Panc1 (cell line): ENCODE measurements around the gene ZNF469. TPM values are rescaled to one million over a fixed set of nuclear protein-coding genes. Genes with fewer than 3 reads are reported as not detected.

Experiments used
- ATAC-seq: fragments of 200-7000 bp; cut with Tn5 transposase; 2 replicates; pipeline ENCODE4 v1.9.1; 2020; ENCODE audit warnings: mild to moderate bottlenecking, moderate library complexity
- BruUV-seq: library from RNA; stranded (reverse); fragments of 400-500 nt; replicated peaks from 2 replicates; lab custom pipeline; 2021; lab: Mats Ljungman, UMichigan
- CTCF ChIA-PET: fragments of 300-600 bp; sonication (Branson Sonifier 250); formaldehyde crosslinking; loops from one replicate; lab custom pipeline; 2022; ENCODE audit warnings: antibody characterized with exemption; lab: Charles Lee
- POLR2A ChIA-PET: fragments of 300-600 bp; sonication (Branson Sonifier 250); formaldehyde crosslinking; loops from one replicate; lab custom pipeline; 2022; ENCODE audit warnings: antibody characterized with exemption; lab: Charles Lee
- DNase-seq: peaks from one replicate; pipeline ENCODE4 v3.0.0-alpha.2; 2010; ENCODE audit warnings: low read depth, low spot score
- H3K27ac ChIP-seq: 2 replicates; pipeline ENCODE4 v1.5.1; 2011; ENCODE audit warnings: mild to moderate bottlenecking, low read length, inconsistent platforms
- H3K27me3 ChIP-seq: fragments of 200-500 bp; sonication (Bioruptor generic); 2 replicates; pipeline ENCODE4 v1.6.0; 2014; ENCODE audit warnings: low read length, inconsistent platforms; ENCODE audit not compliant: control insufficient read depth, insufficient read depth
- H3K36me3 ChIP-seq: fragments of 200-500 bp; sonication (Bioruptor generic); 2 replicates; pipeline ENCODE4 v1.5.1; 2014; ENCODE audit warnings: inconsistent platforms, mild to moderate bottlenecking, low read length, moderate library complexity; ENCODE audit not compliant: control insufficient read depth, insufficient read depth
- H3K4me1 ChIP-seq: 2 replicates; pipeline ENCODE4 v1.5.1; 2011; ENCODE audit warnings: inconsistent platforms, mild to moderate bottlenecking, low read length, moderate library complexity; ENCODE audit not compliant: control insufficient read depth, insufficient read depth
- H3K4me3 ChIP-seq, 2 experiments: 2 replicates each; pipeline ENCODE4 v1.5.1; 2011 to 2012; ENCODE audit warnings: low read depth in 2 of 2, low read length in 2 of 2, mild to moderate bottlenecking in 2 of 2, inconsistent platforms in 1 of 2, moderate library complexity in 1 of 2
- H3K9me3 ChIP-seq: fragments of 200-500 bp; sonication (Bioruptor generic); 2 replicates; pipeline ENCODE4 v1.5.1; 2014; ENCODE audit warnings: low read depth, mild to moderate bottlenecking, inconsistent platforms, low read length, moderate library complexity; ENCODE audit not compliant: control insufficient read depth, insufficient read depth
- POLR2AphosphoS5 ChIP-seq: IDR thresholded peaks from 2 replicates; pipeline ENCODE4 v1.6.1; 2012; ENCODE audit warnings: mild to moderate bottlenecking, low read depth, low read length, moderate library complexity
- REST ChIP-seq, 2 experiments: IDR thresholded peaks; 2 replicates each; pipeline ENCODE4 v1.6.1; 2011 to 2012; ENCODE audit warnings: low read depth in 2 of 2, control low read depth in 1 of 2, low read length in 1 of 2, mild to moderate bottlenecking in 1 of 2, moderate library complexity in 1 of 2; ENCODE audit not compliant: insufficient read depth in 1 of 2
- SIN3A ChIP-seq: IDR thresholded peaks from 2 replicates; pipeline ENCODE4 v1.6.1; 2012; ENCODE audit warnings: low read depth, mild to moderate bottlenecking, low read length, moderate library complexity, borderline replicate concordance; ENCODE audit not compliant: insufficient read depth
- in situ Hi-C: cut with HindIII; loops from 2 replicates; pipeline ENCODE4 v1.10.0; 2016; ENCODE audit warnings: low sequenced_read_pairs, low pct_unique_long_range_greater_than_20kb
- intact Hi-C: fragments of 100-400 bp; cut with micrococcal nuclease; formaldehyde crosslinking; loops from one replicate; pipeline ENCODE4 v1.10.0; 2022; ENCODE audit not compliant: unreplicated experiment
- total RNA-seq: library from RNA; stranded (reverse); gene quantifications from one replicate; pipeline ENCODE4 v1.2.1, GENCODE V29; 2021; ENCODE audit not compliant: unreplicated experiment

Gene ZNF469
- total RNA-seq, 1 experiment from 2014 or later, result 1.3 TPM

GRCh38 chr16:88345721-88346560, 36.8 kb upstream of the ZNF469 start:
- ChIA-PET POLR2A (no interaction called here), CTCF (no interaction called here)
- Histone ChIP-seq H3K4me3 (no peak overlapping the region), H3K27me3 (no peaks in the 10 kb centered on the region), H3K9me3 (no peaks in the 10 kb centered on the region), H3K36me3 (no peaks in the 10 kb centered on the region), H3K27ac (no peak overlapping the region), H3K4me1 (no peaks in the 10 kb centered on the region)
- in situ Hi-C loops (no loop called here), intact Hi-C loops (no loop called here)
- no TSS peak for BruUV-seq
- no peak for DNase-seq
- TF ChIP-seq REST (IDR thresholded peaks at IDR 0.05; ENCODE audit: insufficient read depth in 1 of 2, low read depth in 2 of 2, low read length in 1 of 2), result no peak
- ATAC-seq, result no peak

DNA sequence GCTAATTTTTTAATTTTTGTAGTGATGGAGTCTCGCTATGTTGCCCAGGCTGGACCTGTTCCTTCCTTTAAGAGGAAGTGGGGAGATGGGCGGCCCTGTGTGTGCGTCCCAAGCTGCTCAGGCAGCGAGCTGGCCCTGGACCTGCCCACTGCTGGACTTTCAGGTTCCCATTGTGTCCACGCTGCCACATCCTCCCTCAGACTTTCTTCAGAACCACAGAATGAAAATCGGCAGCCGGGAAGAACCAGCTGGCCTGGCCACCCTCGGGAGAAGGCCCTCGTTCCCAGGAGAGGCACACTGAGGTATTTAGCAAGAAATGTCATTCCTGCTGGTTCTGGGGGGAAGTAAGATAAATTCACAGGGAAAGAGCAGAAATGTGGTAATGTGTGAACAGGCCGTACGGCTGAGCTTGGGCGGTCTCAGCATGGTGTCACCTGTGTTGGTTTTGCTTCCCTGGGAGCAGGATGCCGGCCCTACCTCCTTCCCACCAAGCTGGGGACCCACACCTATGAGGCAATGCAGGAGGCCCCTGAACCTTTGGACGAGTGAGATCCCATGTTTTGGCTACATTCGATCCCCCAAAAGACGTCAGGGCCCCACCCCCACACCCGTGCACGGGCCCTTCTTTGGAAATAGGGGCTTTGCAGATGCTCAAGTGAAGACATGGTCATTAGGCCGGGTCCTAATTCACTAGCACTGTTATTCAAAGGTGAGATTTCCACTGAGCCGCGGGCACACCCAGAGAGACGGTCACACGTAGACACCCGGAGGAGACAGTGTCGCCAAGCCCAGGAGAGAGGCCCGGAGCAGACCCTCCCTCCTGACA, 35.9 kb upstream of the ZNF469 start:
- Histone ChIP-seq H3K36me3 (no peaks in the 10 kb centered on the region), H3K27ac (no peak overlapping the region), H3K4me1 (no peaks in the 10 kb centered on the region), H3K4me3 (no peak overlapping the region), H3K9me3 (no peaks in the 10 kb centered on the region), H3K27me3 (no peaks in the 10 kb centered on the region)
- POLR2A ChIA-PET, result no interaction called here
- no peak for DNase-seq
- in situ Hi-C loops, result no loop called here
- no peak for ATAC-seq
- CTCF ChIA-PET, result no interaction called here
- no TSS peak for BruUV-seq
- TF ChIP-seq REST (IDR thresholded peaks at IDR 0.05; ENCODE audit: insufficient read depth in 1 of 2, low read depth in 2 of 2, low read length in 1 of 2) (no peak), POLR2AphosphoS5 (no peak), SIN3A (no peak)
- intact Hi-C loops, result no loop called here
